HCT116 (cell line): Measurements from ENCODE around the gene TFDP1. TPM values are rescaled to one million over a fixed set of nuclear protein-coding genes. Genes with fewer than 3 reads are reported as not detected.

Source experiments
- ATAC-seq: fragments of 200-7000 bp; cut with Tn5 transposase; 2 replicates; pipeline ENCODE4 v1.9.1; 2020; ENCODE audit warnings: mild to moderate bottlenecking, moderate library complexity
- BruUV-seq: library from RNA; stranded (reverse); fragments of 400-500 nt; replicated peaks from 2 replicates; lab custom pipeline; 2021; lab: Mats Ljungman, UMichigan
- CTCF ChIA-PET: fragments of 300-600 bp; sonication (Branson Sonifier 250); formaldehyde crosslinking; loops from one replicate; lab custom pipeline; 2021; ENCODE audit warnings: antibody characterized with exemption; lab: Charles Lee
- POLR2A ChIA-PET: fragments of 300-600, 350-600 bp; sonication (Branson Sonifier 250); formaldehyde crosslinking; loops from one replicate; lab custom pipeline; 2021; ENCODE audit warnings: antibody characterized with exemption; lab: Charles Lee
- RAD21 ChIA-PET, 2 experiments: fragments of 300-600 bp; sonication (Branson Sonifier 250); formaldehyde crosslinking; loops; one replicate each; lab custom pipeline; 2023; ENCODE audit warnings: low total read pairs in 2 of 2; ENCODE audit not compliant: uncharacterized antibody in 2 of 2, unreplicated experiment in 2 of 2, low non-redundant PET in 1 of 2; lab: Charles Lee
- DNase-seq: peaks from one replicate; pipeline ENCODE4 v3.0.0-alpha.2; 2010; ENCODE audit warnings: low read depth, low spot score
- H2AFZ ChIP-seq: fragments of 200-600 bp; shearing (Covaris generic), sonication (generic); 2 replicates; pipeline ENCODE4 v1.6.1; 2017; ENCODE audit warnings: low read depth, mixed run types, mixed read lengths, antibody characterized with exemption, low read length; ENCODE audit not compliant: poor library complexity, severe bottlenecking
- H3K27ac ChIP-seq: 2 replicates; pipeline ENCODE4 v1.5.1; 2012; ENCODE audit warnings: low read depth, low read length
- H3K27me3 ChIP-seq: fragments of 200-600 bp; sonication (generic); 2 replicates; pipeline ENCODE4 v1.6.1; 2016; ENCODE audit warnings: mixed run types, low read length, mixed read lengths; ENCODE audit not compliant: insufficient read depth
- H3K36me3 ChIP-seq, 2 experiments: fragments of 200-500 bp in 1 of 2; fragments of 200-600 bp in 1 of 2; sonication (Bioruptor generic) in 1 of 2; sonication (generic) in 1 of 2; 2 replicates each; pipeline versions ENCODE4 v1.5.1 to v1.6.1; 2014 to 2016; ENCODE audit warnings: low read length in 2 of 2, inconsistent platforms in 1 of 2, mixed read lengths in 1 of 2, mixed run types in 1 of 2; ENCODE audit not compliant: insufficient read depth in 2 of 2, control insufficient read depth in 1 of 2
- H3K4me1 ChIP-seq, 2 experiments: fragments of 200-600 bp in 1 of 2; sonication (generic) in 1 of 2; 2 replicates each; pipeline versions ENCODE4 v1.5.1 to v1.6.1; 2012 to 2017; ENCODE audit warnings: low read length in 2 of 2, inconsistent platforms in 1 of 2, mild to moderate bottlenecking in 1 of 2, mixed read lengths in 1 of 2, mixed run types in 1 of 2, moderate library complexity in 1 of 2; ENCODE audit not compliant: insufficient read depth in 2 of 2, control insufficient read depth in 1 of 2
- H3K4me2 ChIP-seq: fragments of 200-600 bp; sonication (generic); 2 replicates; pipeline ENCODE4 v1.6.1; 2017; ENCODE audit warnings: mixed run types, low read length, mixed read lengths
- H3K4me3 ChIP-seq, 2 experiments: fragments of 200-600 bp in 1 of 2; sonication (generic) in 1 of 2; replicated peaks in 1 of 2; 2 replicates each; pipeline ENCODE4 v1.5.1; 2011 to 2016; ENCODE audit warnings: low read length in 2 of 2, control low read depth in 1 of 2, low read depth in 1 of 2, mild to moderate bottlenecking in 1 of 2, mixed read lengths in 1 of 2, mixed run types in 1 of 2
- H3K79me2 ChIP-seq: fragments of 200-600 bp; sonication (generic); 2 replicates; pipeline ENCODE4 v1.6.1; 2017; ENCODE audit warnings: mild to moderate bottlenecking, mixed run types, low read length, moderate library complexity, mixed read lengths; ENCODE audit not compliant: insufficient read depth
- H3K9ac ChIP-seq: fragments of 200-600 bp; sonication (generic); 2 replicates; pipeline ENCODE4 v1.6.1; 2016; ENCODE audit warnings: low read length, mixed read lengths
- H3K9me2 ChIP-seq: fragments of 200-600 bp; sonication (generic), shearing (Covaris generic); 2 replicates; pipeline ENCODE4 v1.6.1; 2017; ENCODE audit warnings: mixed run types, mild to moderate bottlenecking, moderate library complexity; ENCODE audit not compliant: insufficient read depth
- H3K9me3 ChIP-seq, 2 experiments: fragments of 200-500 bp in 1 of 2; fragments of 200-600 bp in 1 of 2; sonication (Bioruptor generic) in 1 of 2; sonication (generic) in 1 of 2; 2 replicates each; pipeline ENCODE4 v1.6.1; 2014 to 2017; ENCODE audit warnings: low read length in 2 of 2, mixed read lengths in 2 of 2, inconsistent platforms in 1 of 2, low read depth in 1 of 2, mild to moderate bottlenecking in 1 of 2, mixed run types in 1 of 2, moderate library complexity in 1 of 2; ENCODE audit not compliant: control insufficient read depth in 1 of 2, insufficient read depth in 1 of 2
- H4K20me1 ChIP-seq: fragments of 200-600 bp; sonication (generic), shearing (Covaris generic); 2 replicates; pipeline ENCODE4 v1.6.1; 2017; ENCODE audit warnings: mixed run types, mild to moderate bottlenecking, moderate library complexity; ENCODE audit not compliant: insufficient read depth
- ATF3 ChIP-seq: IDR thresholded peaks from 2 replicates; pipeline ENCODE4 v1.6.1; 2012
- CBX3 ChIP-seq: IDR thresholded peaks from 2 replicates; pipeline ENCODE4 v1.6.1; 2012; ENCODE audit warnings: low read depth
- EGR1 ChIP-seq: IDR thresholded peaks from 2 replicates; pipeline ENCODE4 v1.6.1; 2012; ENCODE audit warnings: low read depth
- ELF1 ChIP-seq: IDR thresholded peaks from 2 replicates; pipeline ENCODE4 v1.6.1; 2012; ENCODE audit warnings: low read depth, borderline replicate concordance
- EZH2 ChIP-seq: fragments of 200-600 bp; sonication (generic); IDR thresholded peaks from 2 replicates; pipeline ENCODE4 v1.6.1; 2017; ENCODE audit warnings: antibody characterized with exemption, mixed run types
- MAX ChIP-seq: IDR thresholded peaks from 2 replicates; pipeline ENCODE4 v1.6.1; 2012
- POLR2AphosphoS5 ChIP-seq: IDR thresholded peaks from 2 replicates; pipeline ENCODE4 v1.6.1; 2011; ENCODE audit warnings: mild to moderate bottlenecking, low read depth, low read length, moderate library complexity
- RAD21 ChIP-seq: IDR thresholded peaks from 2 replicates; pipeline ENCODE4 v1.6.1; 2012; ENCODE audit warnings: low read depth, mild to moderate bottlenecking
- SIN3A ChIP-seq: IDR thresholded peaks from 2 replicates; pipeline ENCODE4 v1.6.1; 2012; ENCODE audit warnings: low read depth
- SP1 ChIP-seq: IDR thresholded peaks from 2 replicates; pipeline ENCODE4 v1.6.1; 2012; ENCODE audit warnings: low read depth
- SRF ChIP-seq: IDR thresholded peaks from 2 replicates; pipeline ENCODE4 v1.6.1; 2012; ENCODE audit warnings: low read depth
- TCF7L2 ChIP-seq: IDR thresholded peaks from 2 replicates; pipeline ENCODE4 v1.7.0; 2011; ENCODE audit warnings: borderline replicate concordance, inconsistent platforms; ENCODE audit not compliant: insufficient read depth, insufficient read length; ENCODE audit errors: extremely low read depth
- YY1 ChIP-seq: IDR thresholded peaks from 2 replicates; pipeline ENCODE4 v1.6.1; 2011; ENCODE audit warnings: low read length, low read depth, moderate library complexity, mild to moderate bottlenecking; ENCODE audit not compliant: insufficient replicate concordance; ENCODE audit errors: extremely low read depth
- ZBTB33 ChIP-seq: IDR thresholded peaks from 2 replicates; pipeline ENCODE4 v1.6.1; 2011; ENCODE audit warnings: mild to moderate bottlenecking, low read length, moderate library complexity; ENCODE audit not compliant: insufficient replicate concordance; ENCODE audit errors: extremely low read depth
- ZFX ChIP-seq: fragments of 450-650 bp; IDR thresholded peaks from 2 replicates; pipeline ENCODE4 v1.6.1; 2017
- ZNF274 ChIP-seq: fragments of 200-500 bp; sonication (Bioruptor generic); IDR thresholded peaks from 2 replicates; pipeline ENCODE4 v1.6.1; 2014; ENCODE audit warnings: mild to moderate bottlenecking, low read depth, low read length, inconsistent platforms
- intact Hi-C: fragments of 100-400 bp; cut with micrococcal nuclease; formaldehyde crosslinking; loops from 2 replicates; pipeline ENCODE4 v1.10.0; 2022
- total RNA-seq: library from RNA; stranded (reverse); gene quantifications from one replicate; pipeline ENCODE4 v1.2.1, GENCODE V29; 2021; ENCODE audit not compliant: unreplicated experiment
- TF ChIP-seq, protein P1 (sequence below), 3 experiments: fragments of 200-600 bp in 1 of 3; sonication (generic) in 1 of 3; IDR thresholded peaks in 2 of 3; conservative IDR thresholded peaks in 1 of 3; 2 replicates each; pipeline ENCODE4 v1.5.1; 2012 to 2017; ENCODE audit warnings: low read depth in 2 of 3, low read length in 2 of 3, antibody characterized with exemption in 1 of 3, borderline replicate concordance in 1 of 3, control low read depth in 1 of 3, mild to moderate bottlenecking in 1 of 3, mixed read lengths in 1 of 3, mixed run types in 1 of 3, moderate library complexity in 1 of 3; ENCODE audit not compliant: insufficient read depth in 1 of 3
- TF ChIP-seq, protein P2 (sequence below): IDR thresholded peaks from 2 replicates; pipeline ENCODE4 v1.6.1; 2012; ENCODE audit warnings: low read depth

The TFDP1 gene
- total RNA-seq, 1 experiment from 2014 or later: 169 TPM

DNA sequence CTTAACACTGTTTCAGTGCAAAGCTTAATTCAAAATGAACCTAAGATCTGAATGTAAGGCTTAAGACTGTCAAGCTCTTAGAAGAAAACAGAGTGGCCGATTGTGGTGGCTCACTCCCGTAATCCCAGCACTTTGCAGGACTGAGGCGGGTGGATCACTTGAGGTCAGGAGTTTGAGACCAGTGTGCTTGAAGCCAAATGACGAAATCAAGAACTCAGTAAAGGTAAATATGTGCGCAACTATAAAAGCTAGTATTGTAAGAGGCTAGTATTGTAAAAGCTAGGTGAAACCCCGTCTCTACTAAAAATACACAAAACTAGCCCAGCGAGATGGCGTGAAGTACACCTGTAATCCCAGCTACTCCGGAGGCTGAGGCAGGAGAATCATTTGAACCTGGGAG, 60.8 kb downstream of the TFDP1 start (continued):
- TF ChIP-seq, protein P1, sequence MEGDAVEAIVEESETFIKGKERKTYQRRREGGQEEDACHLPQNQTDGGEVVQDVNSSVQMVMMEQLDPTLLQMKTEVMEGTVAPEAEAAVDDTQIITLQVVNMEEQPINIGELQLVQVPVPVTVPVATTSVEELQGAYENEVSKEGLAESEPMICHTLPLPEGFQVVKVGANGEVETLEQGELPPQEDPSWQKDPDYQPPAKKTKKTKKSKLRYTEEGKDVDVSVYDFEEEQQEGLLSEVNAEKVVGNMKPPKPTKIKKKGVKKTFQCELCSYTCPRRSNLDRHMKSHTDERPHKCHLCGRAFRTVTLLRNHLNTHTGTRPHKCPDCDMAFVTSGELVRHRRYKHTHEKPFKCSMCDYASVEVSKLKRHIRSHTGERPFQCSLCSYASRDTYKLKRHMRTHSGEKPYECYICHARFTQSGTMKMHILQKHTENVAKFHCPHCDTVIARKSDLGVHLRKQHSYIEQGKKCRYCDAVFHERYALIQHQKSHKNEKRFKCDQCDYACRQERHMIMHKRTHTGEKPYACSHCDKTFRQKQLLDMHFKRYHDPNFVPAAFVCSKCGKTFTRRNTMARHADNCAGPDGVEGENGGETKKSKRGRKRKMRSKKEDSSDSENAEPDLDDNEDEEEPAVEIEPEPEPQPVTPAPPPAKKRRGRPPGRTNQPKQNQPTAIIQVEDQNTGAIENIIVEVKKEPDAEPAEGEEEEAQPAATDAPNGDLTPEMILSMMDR (IDR thresholded peaks at IDR 0.05 in 2 of 3, conservative IDR thresholded peaks at IDR 0.05 in 1 of 3; ENCODE audit: borderline replicate concordance in 1 of 3, insufficient read depth in 1 of 3, low read depth in 2 of 3, low read length in 2 of 3): no peak
- TF ChIP-seq TCF7L2: no peak
- no peak for TF ChIP-seq EZH2
- TF ChIP-seq YY1: no peak
- TF ChIP-seq CBX3: no peak
- TF ChIP-seq ATF3: no peak
- TF ChIP-seq ZNF274: no peak
- TF ChIP-seq ELF1: no peak
- no peak for TF ChIP-seq ZFX
- TF ChIP-seq POLR2AphosphoS5: no peak
- no peak for TF ChIP-seq SP1
- TF ChIP-seq RAD21: no peak
- TF ChIP-seq SIN3A: no peak

DNA sequence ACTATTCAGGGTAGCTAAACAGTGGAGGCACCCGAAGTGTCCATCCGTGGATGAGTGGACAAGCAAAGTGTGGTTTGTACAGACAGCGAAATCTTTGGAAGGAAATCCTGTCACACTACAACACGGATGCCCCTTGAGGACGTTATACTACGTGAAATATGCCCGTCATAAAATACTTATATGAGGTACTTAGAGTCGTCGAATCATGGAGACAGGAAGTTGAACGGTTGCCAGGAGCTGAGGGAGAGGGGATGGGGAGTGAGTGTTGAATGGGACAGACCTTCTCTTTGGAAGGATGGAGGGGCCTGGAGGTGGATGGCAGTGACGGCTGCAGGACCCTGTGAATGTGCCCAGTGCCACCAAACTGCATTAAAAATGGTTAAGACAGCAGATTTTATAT, 61.8 kb downstream of the TFDP1 start:
- no peak for ATAC-seq
- POLR2A ChIA-PET: no interaction called here
- no peak overlapping the region for H3K4me2 ChIP-seq
- no peak overlapping the region for H2AFZ ChIP-seq
- no peak overlapping the region for H3K27ac ChIP-seq
- no peaks in the 10 kb centered on the region; a peak in 1 of 4 replicates for H3K36me3 ChIP-seq
- TF ChIP-seq SRF: no peak
- no peak for TF ChIP-seq CBX3
- TF ChIP-seq SIN3A: no peak
- TF ChIP-seq TCF7L2: no peak
- TF ChIP-seq EGR1: no peak
- TF ChIP-seq, protein P2, sequence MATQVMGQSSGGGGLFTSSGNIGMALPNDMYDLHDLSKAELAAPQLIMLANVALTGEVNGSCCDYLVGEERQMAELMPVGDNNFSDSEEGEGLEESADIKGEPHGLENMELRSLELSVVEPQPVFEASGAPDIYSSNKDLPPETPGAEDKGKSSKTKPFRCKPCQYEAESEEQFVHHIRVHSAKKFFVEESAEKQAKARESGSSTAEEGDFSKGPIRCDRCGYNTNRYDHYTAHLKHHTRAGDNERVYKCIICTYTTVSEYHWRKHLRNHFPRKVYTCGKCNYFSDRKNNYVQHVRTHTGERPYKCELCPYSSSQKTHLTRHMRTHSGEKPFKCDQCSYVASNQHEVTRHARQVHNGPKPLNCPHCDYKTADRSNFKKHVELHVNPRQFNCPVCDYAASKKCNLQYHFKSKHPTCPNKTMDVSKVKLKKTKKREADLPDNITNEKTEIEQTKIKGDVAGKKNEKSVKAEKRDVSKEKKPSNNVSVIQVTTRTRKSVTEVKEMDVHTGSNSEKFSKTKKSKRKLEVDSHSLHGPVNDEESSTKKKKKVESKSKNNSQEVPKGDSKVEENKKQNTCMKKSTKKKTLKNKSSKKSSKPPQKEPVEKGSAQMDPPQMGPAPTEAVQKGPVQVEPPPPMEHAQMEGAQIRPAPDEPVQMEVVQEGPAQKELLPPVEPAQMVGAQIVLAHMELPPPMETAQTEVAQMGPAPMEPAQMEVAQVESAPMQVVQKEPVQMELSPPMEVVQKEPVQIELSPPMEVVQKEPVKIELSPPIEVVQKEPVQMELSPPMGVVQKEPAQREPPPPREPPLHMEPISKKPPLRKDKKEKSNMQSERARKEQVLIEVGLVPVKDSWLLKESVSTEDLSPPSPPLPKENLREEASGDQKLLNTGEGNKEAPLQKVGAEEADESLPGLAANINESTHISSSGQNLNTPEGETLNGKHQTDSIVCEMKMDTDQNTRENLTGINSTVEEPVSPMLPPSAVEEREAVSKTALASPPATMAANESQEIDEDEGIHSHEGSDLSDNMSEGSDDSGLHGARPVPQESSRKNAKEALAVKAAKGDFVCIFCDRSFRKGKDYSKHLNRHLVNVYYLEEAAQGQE: no peak
- TF ChIP-seq EZH2: no peak
- no peak for TF ChIP-seq MAX
- no peak for TF ChIP-seq ZFX
- no peak for TF ChIP-seq ZBTB33
- no peak for TF ChIP-seq RAD21
- TF ChIP-seq, all 23 proteins: peak for 0
- intact Hi-C loops: no loop called here
- no peaks in the 10 kb centered on the region for H3K79me2 ChIP-seq
- H3K9me2 ChIP-seq: no peaks in the 10 kb centered on the region
- H3K9me3 ChIP-seq: no peaks in the 10 kb centered on the region
- no peak overlapping the region for H3K9ac ChIP-seq
- H3K27me3 ChIP-seq: no peaks in the 10 kb centered on the region
- no peaks in the 10 kb centered on the region for H4K20me1 ChIP-seq
- H3K4me1 ChIP-seq: peaks cover 9 to 11% of the 10 kb centered on the region in 2 experiments; a peak in 3 of 4 replicates
- ChIA-PET CTCF (no interaction called here), RAD21 (no interaction called here)
- BruUV-seq: no TSS peak
- H3K4me3 ChIP-seq: no peak overlapping the region
- DNase-seq: no peak
